Cerebellar cortex (tissue), 1 donor: ENCODE measurements around the gene KREMEN1.

Source experiments
- DNase-seq: peaks from one replicate; pipeline ENCODE4 v3.0.0-alpha.2; 2015; ENCODE audit warnings: low spot score

Gene KREMEN1

GRCh38 chr22:29152045-29152953 lies 79.5 kb downstream of the KREMEN1 start:
- DNase-seq: peak; percentile 36

GRCh38 chr22:29152954-29153719 lies 80.3 kb downstream of the KREMEN1 start:
- DNase-seq: no peak

DNA sequence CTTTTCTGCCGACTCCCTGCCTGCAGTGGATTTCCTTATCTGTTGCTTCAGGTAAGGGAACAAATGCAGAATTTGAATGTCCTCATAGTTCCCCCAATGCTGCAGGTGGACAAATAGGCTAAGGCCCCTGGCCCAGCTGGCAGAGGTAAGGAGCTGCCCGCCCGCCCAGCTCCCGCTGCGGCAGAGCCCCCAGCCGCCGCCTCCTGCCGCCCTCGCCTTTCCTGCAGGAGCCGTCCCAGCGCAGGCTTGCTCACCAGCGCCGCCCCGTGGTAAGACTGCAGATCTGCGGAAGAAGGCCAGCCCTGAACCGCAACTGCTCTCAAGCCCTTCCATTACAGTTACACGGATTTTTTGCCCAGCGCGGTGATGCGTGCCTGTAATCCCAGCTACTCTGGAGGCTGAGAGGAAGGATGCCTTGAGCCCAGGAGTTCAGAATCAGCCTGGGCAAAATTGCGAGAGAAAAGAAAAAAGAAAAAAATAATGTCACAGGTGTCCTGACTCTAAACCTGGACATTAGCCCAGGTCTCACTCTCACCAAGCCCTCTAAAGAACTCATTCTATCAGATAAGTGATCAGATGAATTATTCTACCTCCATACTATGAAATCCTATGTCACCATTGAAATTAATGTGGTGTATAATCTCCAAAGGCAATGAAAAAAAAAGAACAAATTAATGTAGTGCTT lies 81.7 kb downstream of the KREMEN1 start:
- peak; percentile 70 for DNase-seq

DNA sequence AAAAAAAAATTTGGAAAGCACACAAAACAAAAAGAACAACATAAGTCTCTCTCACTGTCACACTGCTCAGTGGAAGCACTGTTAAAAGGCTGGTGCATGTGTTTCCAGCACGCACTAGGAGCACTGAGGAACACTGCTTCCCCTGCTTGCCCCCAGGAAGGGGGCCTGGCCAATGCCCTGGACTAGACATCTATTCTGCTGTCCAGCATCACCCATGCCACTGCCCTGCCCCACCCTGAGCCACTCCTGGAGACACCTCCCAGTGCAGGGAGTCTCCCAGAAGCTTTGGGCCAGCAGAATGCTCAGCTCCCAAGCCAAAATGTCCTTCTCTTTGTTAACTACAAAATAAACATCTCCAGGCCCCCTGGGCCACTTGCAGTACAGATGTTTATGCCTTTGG lies 83.1 kb downstream of the KREMEN1 start:
- no peak for DNase-seq

DNA sequence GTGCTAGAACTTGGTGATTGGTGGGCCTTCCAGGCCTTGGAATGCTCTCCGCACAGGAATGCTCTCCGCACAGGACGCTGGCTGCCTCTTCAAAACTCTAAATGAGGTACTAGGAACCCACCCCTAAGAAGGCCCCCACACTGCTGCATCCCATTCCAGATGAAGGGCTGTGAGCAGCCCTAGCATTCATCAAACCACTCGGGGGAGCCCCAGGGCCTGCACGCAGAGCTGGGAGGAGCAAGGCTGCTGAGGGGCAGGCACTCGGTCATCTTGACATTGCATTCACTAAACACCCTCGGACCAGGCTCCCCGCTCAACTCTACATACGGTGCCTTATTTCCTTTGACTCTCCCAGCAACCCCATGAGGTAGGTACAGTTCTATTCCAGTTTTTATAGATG lies 83.7 kb downstream of the KREMEN1 start:
- DNase-seq: peak; percentile 18

DNA sequence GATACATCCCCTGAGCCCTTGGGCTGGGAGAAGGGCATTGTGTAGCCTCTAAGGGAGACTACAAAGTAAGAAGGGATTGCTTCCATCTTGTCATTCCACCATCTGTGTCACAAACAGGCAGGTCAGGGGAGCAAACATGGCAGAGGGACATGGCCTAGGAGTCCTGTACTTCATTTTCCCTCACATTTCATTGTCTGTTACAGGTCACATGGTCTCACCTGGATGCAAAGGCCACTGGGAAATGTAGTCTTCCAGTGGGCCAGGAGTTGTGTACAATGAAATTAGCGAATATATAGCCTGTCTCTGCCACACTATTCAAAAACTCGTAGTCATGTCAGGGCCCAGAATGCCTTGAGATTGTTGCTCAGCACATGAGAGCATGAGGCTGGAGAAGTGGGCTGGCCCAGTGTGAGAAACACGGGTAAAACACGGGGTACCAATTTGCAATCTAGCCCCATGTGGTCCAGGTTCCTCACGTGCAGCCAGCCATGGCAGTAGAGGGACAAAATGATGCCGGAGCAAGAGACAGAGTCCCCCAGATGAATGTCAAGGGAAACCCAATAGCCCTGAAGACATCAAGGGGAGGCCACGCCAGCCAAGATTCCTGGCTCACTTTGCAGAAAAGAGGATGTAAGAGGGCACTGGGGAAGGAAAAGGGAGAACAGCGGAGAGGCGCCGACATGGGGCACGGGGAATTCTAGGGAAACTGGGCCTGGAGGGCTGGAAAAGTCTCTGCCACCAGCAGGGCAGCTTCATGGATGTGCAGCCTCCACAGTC lies 85.1 kb downstream of the KREMEN1 start:
- DNase-seq: no peak

GRCh38 chr22:29158546-29158945 lies 85.7 kb downstream of the KREMEN1 start:
- DNase-seq: no peak

DNA sequence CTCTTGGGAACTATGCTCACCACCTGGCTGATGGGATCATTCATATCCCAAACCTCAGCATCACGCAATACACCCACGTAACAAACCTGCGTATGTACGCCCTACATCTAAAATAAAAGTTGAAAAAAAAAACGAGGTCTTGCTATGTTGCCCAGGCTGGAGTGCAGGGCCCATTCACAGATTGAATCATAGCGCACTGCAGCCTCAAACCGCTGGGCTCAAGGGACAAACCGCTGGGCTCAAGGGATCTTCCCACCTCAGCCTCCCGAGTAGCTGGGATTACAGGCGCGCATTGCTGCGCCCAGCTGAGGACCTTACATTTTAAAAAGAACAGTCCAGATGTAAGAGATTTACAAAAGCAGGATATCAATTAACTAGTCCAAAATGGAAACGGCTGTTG lies 91.0 kb downstream of the KREMEN1 start:
- DNase-seq: no peak

- DNase-seq: no peak
Measured at GRCh38 chr22:29165321-29166060, 92.7 kb downstream of the KREMEN1 start.

DNA sequence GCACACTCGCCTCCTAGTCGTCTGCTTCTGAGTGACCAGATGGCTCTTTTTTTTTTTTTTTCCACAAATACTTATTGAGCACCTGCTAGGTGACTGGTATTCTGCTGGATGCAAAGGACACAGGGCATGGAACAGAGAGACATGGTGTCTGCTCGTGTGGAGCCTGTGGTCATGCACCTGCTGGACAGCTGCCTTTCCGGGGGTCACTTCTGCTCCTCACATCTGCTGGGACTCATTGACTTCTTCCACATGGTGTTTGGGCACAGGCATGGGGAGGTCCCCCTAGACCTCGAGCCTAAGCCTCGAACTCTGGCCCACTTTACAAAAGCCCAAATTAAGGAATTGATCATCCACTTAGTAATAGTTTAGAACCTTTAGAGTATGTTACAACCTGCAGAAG lies 93.3 kb downstream of the KREMEN1 start:
- no peak for DNase-seq

- DNase-seq: no peak
Measured at GRCh38 chr22:29167032-29167911, 94.4 kb downstream of the KREMEN1 start.

DNA sequence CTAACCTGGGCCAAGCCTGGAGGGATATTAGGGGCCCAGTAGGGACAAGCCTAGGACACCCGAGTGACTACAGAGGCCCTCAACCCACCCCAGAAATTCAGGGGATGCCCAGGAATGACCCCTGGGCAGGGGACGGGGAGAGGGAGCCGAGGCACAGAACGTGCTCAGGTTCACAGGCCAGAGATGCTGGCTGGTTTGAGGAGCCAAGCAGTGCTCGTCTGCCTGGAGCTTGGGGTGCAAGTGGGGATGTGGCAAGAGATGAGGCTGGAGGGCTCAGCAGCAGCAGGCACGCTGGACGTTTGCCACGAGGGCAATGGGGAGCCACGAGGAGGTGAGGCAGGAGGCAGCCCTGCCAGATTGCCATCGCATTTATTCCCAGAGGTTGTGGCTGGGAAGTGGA lies 98.9 kb downstream of the KREMEN1 start:
- no peak for DNase-seq

DNA sequence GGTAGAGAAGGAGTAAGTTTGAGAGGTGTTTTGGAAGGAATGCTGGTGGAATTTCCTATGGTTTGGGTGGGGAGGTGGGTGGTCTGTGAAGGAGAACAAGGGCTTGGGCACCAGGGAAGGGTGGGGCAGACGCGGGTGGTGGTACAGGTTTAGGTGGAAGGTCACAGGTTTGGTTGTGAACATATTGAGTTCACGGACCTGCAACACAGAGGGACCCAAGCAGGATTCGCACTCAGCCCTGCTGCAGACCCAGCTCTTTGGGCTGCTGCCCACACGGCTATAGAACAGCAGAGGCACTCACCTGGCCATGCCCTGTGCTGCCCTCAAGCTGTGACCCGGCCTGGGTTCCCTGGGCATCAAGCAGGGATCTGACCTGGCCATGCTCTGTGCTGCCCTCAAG lies 99.4 kb downstream of the KREMEN1 start:
- no peak for DNase-seq

GRCh38 chr22:29175312-29175835 lies 102.5 kb downstream of the KREMEN1 start:
- no peak for DNase-seq

GRCh38 chr22:29183971-29184848 lies 111.4 kb downstream of the KREMEN1 start:
- no peak for DNase-seq

DNA sequence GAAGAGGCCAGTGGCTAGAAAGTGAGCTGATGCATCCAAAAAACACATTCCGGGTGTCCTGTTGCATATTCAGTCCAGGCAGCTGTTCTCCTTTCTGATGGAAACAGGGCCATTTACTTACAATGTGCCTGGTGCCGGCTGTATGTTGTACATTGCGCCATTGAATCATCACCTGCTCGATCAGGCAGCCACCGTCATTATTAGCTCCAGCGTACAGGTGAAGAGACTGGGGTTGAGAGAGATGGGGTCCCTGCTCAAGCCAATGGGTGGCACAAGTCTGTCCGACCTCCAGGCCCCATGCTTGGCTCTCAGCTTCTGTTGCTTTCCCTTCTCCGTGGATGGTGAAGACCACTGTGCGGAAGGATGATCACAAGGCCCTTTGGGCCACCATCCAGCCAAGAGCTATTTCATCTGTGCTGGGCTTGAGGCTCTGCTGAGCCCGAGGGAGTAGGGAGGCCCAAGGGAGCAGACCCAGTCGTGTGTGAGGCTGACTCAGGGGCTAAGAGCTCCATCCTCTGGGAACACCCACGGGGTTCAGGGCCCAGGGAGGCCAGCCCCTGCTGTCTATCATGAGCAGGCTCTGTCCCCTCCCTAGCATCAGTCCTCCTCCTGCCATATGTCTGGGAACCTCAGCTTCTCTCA lies 112.1 kb downstream of the KREMEN1 start:
- DNase-seq: no peak

DNA sequence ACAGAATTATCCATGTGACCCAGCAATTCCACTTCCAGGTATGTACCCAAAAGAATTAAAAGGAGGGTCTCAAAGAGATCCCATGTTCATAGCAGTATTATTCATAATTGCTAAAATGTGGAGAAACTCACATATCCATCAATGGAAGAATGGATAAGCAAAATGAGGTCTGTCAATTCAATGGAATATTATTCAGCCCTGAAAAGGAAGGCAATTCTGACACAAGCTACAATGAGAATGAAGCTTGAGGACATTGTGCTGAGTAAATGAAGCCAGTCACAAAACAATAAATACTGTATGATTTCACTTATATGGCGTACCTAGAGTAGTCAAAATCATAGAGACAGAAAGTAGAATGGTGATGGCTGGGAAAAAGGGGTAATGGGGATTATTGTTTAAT lies 113.5 kb downstream of the KREMEN1 start:
- no peak for DNase-seq

DNA sequence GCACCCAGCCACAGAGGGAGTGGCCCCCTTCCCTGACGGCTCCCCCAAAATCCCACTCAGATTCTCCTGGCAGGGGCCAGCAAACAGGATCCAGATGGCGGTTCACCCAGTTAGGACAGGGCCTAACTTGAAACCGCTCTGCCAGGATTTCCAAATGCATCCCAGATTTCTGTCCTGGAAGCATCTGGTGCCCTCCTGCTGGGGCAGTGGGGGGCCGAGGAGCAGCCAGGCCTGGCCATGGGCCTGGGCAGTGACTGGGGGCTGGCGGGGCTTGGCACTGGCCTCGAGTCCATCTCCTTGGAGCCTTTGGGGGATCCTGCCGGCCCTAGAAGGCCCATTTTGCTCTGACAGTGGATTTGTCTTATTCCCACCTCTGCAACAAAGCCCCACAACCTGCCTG lies 115.0 kb downstream of the KREMEN1 start:
- DNase-seq: peak; percentile 53
